Rectal smooth muscle tissue (tissue), 1 donor: Measurements from ENCODE around the gene GIMAP1.

Source experiments
- H3K27ac ChIP-seq: one replicate; pipeline ENCODE4 v1.7.0; 2013; ENCODE audit warnings: low read depth, low read length, inconsistent platforms
- H3K27me3 ChIP-seq: one replicate; pipeline ENCODE4 v1.7.0; 2013; ENCODE audit warnings: low read length; ENCODE audit not compliant: control insufficient read depth, insufficient read depth
- H3K36me3 ChIP-seq: one replicate; pipeline ENCODE4 v1.7.0; 2013; ENCODE audit warnings: low read length; ENCODE audit not compliant: control insufficient read depth, insufficient read depth
- H3K4me1 ChIP-seq: one replicate; pipeline ENCODE4 v1.7.0; 2013; ENCODE audit warnings: low read length; ENCODE audit not compliant: control insufficient read depth, insufficient read depth
- H3K4me3 ChIP-seq: one replicate; pipeline ENCODE4 v1.7.0; 2013; ENCODE audit warnings: low read length
- H3K9ac ChIP-seq: one replicate; pipeline ENCODE4 v1.7.0; 2013; ENCODE audit warnings: low read length

The GIMAP1 gene

GRCh38 chr7:150695654-150696053 is 20.8 kb upstream of the GIMAP1 start:
- no peak overlapping the region for H3K4me3 ChIP-seq
- H3K27ac ChIP-seq = no peak overlapping the region
- no peak overlapping the region for H3K9ac ChIP-seq
- no peaks in the 10 kb centered on the region for H3K4me1 ChIP-seq
- H3K36me3 ChIP-seq = no peaks in the 10 kb centered on the region
- H3K27me3 ChIP-seq = no peaks in the 10 kb centered on the region

- Histone ChIP-seq H3K9ac (no peak overlapping the region), H3K4me1 (no peaks in the 10 kb centered on the region), H3K4me3 (no peak overlapping the region), H3K27ac (no peak overlapping the region), H3K36me3 (no peaks in the 10 kb centered on the region), H3K27me3 (no peaks in the 10 kb centered on the region)
Observed at GRCh38 chr7:150703209-150703608, 13.2 kb upstream of the GIMAP1 start.

- no peaks in the 10 kb centered on the region for H3K36me3 ChIP-seq
- no peaks in the 10 kb centered on the region for H3K4me1 ChIP-seq
- no peaks in the 10 kb centered on the region for H3K27me3 ChIP-seq
- no peak overlapping the region for H3K4me3 ChIP-seq
- no peak overlapping the region for H3K27ac ChIP-seq
- H3K9ac ChIP-seq = no peak overlapping the region
Observed at GRCh38 chr7:150715293-150715692, 1.1 kb upstream of the GIMAP1 start.

- H3K9ac ChIP-seq = no peak overlapping the region
- no peak overlapping the region for H3K4me3 ChIP-seq
- no peaks in the 10 kb centered on the region for H3K27me3 ChIP-seq
- H3K27ac ChIP-seq = peak overlapping the region; percentile 15
- no peaks in the 10 kb centered on the region for H3K4me1 ChIP-seq
- no peaks in the 10 kb centered on the region for H3K36me3 ChIP-seq
Observed at GRCh38 chr7:150715738-150716137, 675 bp upstream of the GIMAP1 start.

GRCh38 chr7:150716939-150717338 is 526 bp downstream of the GIMAP1 start:
- Histone ChIP-seq H3K27ac (no peak overlapping the region), H3K27me3 (no peaks in the 10 kb centered on the region), H3K4me1 (no peaks in the 10 kb centered on the region), H3K4me3 (peak overlapping the region; percentile 40), H3K9ac (no peak overlapping the region), H3K36me3 (no peaks in the 10 kb centered on the region)

- H3K27me3 ChIP-seq = no peaks in the 10 kb centered on the region
- H3K9ac ChIP-seq = no peak overlapping the region
- no peaks in the 10 kb centered on the region for H3K4me1 ChIP-seq
- H3K36me3 ChIP-seq = no peaks in the 10 kb centered on the region
- H3K27ac ChIP-seq = no peak overlapping the region
- H3K4me3 ChIP-seq = peak overlapping the region; percentile 54
Observed at GRCh38 chr7:150717814-150718420, 1.5 kb downstream of the GIMAP1 start.

GRCh38 chr7:150719436-150719835 is 3.0 kb downstream of the GIMAP1 start:
- H3K9ac ChIP-seq = no peak overlapping the region
- no peaks in the 10 kb centered on the region for H3K4me1 ChIP-seq
- H3K27ac ChIP-seq = no peak overlapping the region
- H3K4me3 ChIP-seq = no peak overlapping the region
- H3K36me3 ChIP-seq = no peaks in the 10 kb centered on the region
- H3K27me3 ChIP-seq = no peaks in the 10 kb centered on the region

GRCh38 chr7:150719960-150720891 is 3.8 kb downstream of the GIMAP1 start:
- H3K4me3 ChIP-seq = no peak overlapping the region
- H3K27ac ChIP-seq = no peak overlapping the region
- H3K36me3 ChIP-seq = no peaks in the 10 kb centered on the region
- no peaks in the 10 kb centered on the region for H3K27me3 ChIP-seq
- no peaks in the 10 kb centered on the region for H3K4me1 ChIP-seq
- no peak overlapping the region for H3K9ac ChIP-seq

GRCh38 chr7:150721970-150722373 is 5.6 kb downstream of the GIMAP1 start:
- Histone ChIP-seq H3K36me3 (no peaks in the 10 kb centered on the region), H3K27me3 (no peaks in the 10 kb centered on the region), H3K27ac (no peak overlapping the region), H3K4me1 (no peaks in the 10 kb centered on the region), H3K9ac (no peak overlapping the region), H3K4me3 (no peak overlapping the region)

- no peak overlapping the region for H3K4me3 ChIP-seq
Observed at GRCh38 chr7:150722431-150722931, 6.1 kb downstream of the GIMAP1 start.

GRCh38 chr7:150723467-150723866 is 7.1 kb downstream of the GIMAP1 start:
- Histone ChIP-seq H3K27ac (no peak overlapping the region), H3K4me1 (no peaks in the 10 kb centered on the region), H3K27me3 (no peaks in the 10 kb centered on the region), H3K4me3 (no peak overlapping the region), H3K9ac (no peak overlapping the region), H3K36me3 (no peaks in the 10 kb centered on the region)

More at GRCh38 chr7:150722431-150722931, 6.1 kb downstream of the GIMAP1 start:
- H3K27ac ChIP-seq = no peak overlapping the region
- no peaks in the 10 kb centered on the region for H3K36me3 ChIP-seq
- no peak overlapping the region for H3K9ac ChIP-seq
- no peaks in the 10 kb centered on the region for H3K4me1 ChIP-seq
- H3K27me3 ChIP-seq = no peaks in the 10 kb centered on the region

GRCh38 chr7:150727381-150727780 is 11.0 kb downstream of the GIMAP1 start:
- no peaks in the 10 kb centered on the region for H3K4me1 ChIP-seq
- no peaks in the 10 kb centered on the region for H3K27me3 ChIP-seq
- no peaks in the 10 kb centered on the region for H3K36me3 ChIP-seq
- no peak overlapping the region for H3K27ac ChIP-seq
- no peak overlapping the region for H3K9ac ChIP-seq
- no peak overlapping the region for H3K4me3 ChIP-seq
